Liver (tissue), 9 donors: ENCODE results near the gene CNNM2. TPM values are rescaled to one million over a fixed set of nuclear protein-coding genes. Genes with fewer than 3 reads are reported as not detected.

ENCODE experiments used
- DNase-seq: peaks from one replicate; pipeline ENCODE4 v3.0.0-alpha.2; 2017; ENCODE audit warnings: low spot score
- H3K27ac ChIP-seq, 2 donors: one replicate each; pipeline ENCODE4 v1.7.0; 2013; ENCODE audit warnings: inconsistent platforms in 2 of 2, low read length in 2 of 2, control low read depth in 1 of 2, low read depth in 1 of 2, mild to moderate bottlenecking in 1 of 2
- H3K27me3 ChIP-seq, 4 donors: one replicate each; pipeline versions ENCODE4 v1.6.1 to v1.7.0; 2013; ENCODE audit warnings: low read length in 3 of 4, inconsistent platforms in 1 of 4, mild to moderate bottlenecking in 1 of 4, moderate library complexity in 1 of 4; ENCODE audit not compliant: control insufficient read depth in 4 of 4, insufficient read depth in 4 of 4
- H3K36me3 ChIP-seq, 4 donors: one replicate each; pipeline versions ENCODE4 v1.6.1 to v1.7.0; 2013; ENCODE audit warnings: low read length in 3 of 4, mild to moderate bottlenecking in 3 of 4, low read depth in 1 of 4, moderate library complexity in 1 of 4; ENCODE audit not compliant: control insufficient read depth in 4 of 4, insufficient read depth in 3 of 4
- H3K4me1 ChIP-seq, 4 donors: one replicate each; pipeline versions ENCODE4 v1.6.1 to v1.7.0; 2013; ENCODE audit warnings: low read length in 3 of 4, mild to moderate bottlenecking in 3 of 4, moderate library complexity in 1 of 4; ENCODE audit not compliant: control insufficient read depth in 4 of 4, insufficient read depth in 4 of 4
- H3K4me3 ChIP-seq, 3 donors: one replicate each; pipeline versions ENCODE4 v1.6.1 to v1.7.0; 2013; ENCODE audit warnings: low read length in 3 of 3, control low read depth in 1 of 3, low read depth in 1 of 3, mild to moderate bottlenecking in 1 of 3
- H3K9ac ChIP-seq, 2 donors: one replicate each; pipeline ENCODE4 v1.7.0; 2013; ENCODE audit warnings: low read length in 2 of 2, mild to moderate bottlenecking in 2 of 2, moderate library complexity in 2 of 2, control low read depth in 1 of 2, low read depth in 1 of 2
- H3K9me3 ChIP-seq, 4 donors: one replicate each; pipeline versions ENCODE4 v1.6.1 to v1.7.0; 2013; ENCODE audit warnings: low read length in 3 of 4; ENCODE audit not compliant: control insufficient read depth in 4 of 4
- EGR1 ChIP-seq, 2 donors: IDR thresholded peaks; 2 replicates each; pipeline ENCODE4 v1.6.1; 2016 to 2018; ENCODE audit warnings: antibody characterized with exemption in 2 of 2, low read depth in 2 of 2
- FOXA1 ChIP-seq: IDR thresholded peaks from 2 replicates; pipeline ENCODE4 v1.6.1; 2016; ENCODE audit warnings: antibody characterized with exemption
- GABPA ChIP-seq, 2 donors: IDR thresholded peaks in 1 of 2; conservative IDR thresholded peaks in 1 of 2; 2 replicates each; pipeline ENCODE4 v1.6.1; 2016; ENCODE audit warnings: antibody characterized with exemption in 2 of 2, mild to moderate bottlenecking in 1 of 2, moderate library complexity in 1 of 2
- HNF4A ChIP-seq, 2 donors: conservative IDR thresholded peaks; 2 replicates each; pipeline ENCODE4 v1.6.1; 2016; ENCODE audit warnings: antibody characterized with exemption in 2 of 2, mild to moderate bottlenecking in 2 of 2
- HNF4G ChIP-seq: IDR thresholded peaks from 2 replicates; pipeline ENCODE4 v1.6.1; 2016; ENCODE audit warnings: antibody characterized with exemption
- JUND ChIP-seq, 2 donors: IDR thresholded peaks; 2 replicates each; pipeline ENCODE4 v1.6.1; 2016; ENCODE audit warnings: antibody characterized with exemption in 2 of 2
- NR2F2 ChIP-seq: IDR thresholded peaks from 2 replicates; pipeline ENCODE4 v1.6.1; 2016; ENCODE audit warnings: antibody characterized with exemption
- RAD21 ChIP-seq, 2 donors: IDR thresholded peaks; 2 replicates each; pipeline ENCODE4 v1.6.1; 2016; ENCODE audit warnings: antibody characterized with exemption in 2 of 2, mild to moderate bottlenecking in 2 of 2
- SP1 ChIP-seq: IDR thresholded peaks from 2 replicates; pipeline ENCODE4 v1.6.1; 2018; ENCODE audit warnings: antibody characterized with exemption, mild to moderate bottlenecking
- TAF1 ChIP-seq: conservative IDR thresholded peaks from 2 replicates; pipeline ENCODE4 v1.6.1; 2016; ENCODE audit warnings: antibody characterized with exemption, mild to moderate bottlenecking
- YY1 ChIP-seq: IDR thresholded peaks from 2 replicates; pipeline ENCODE4 v1.6.1; 2016; ENCODE audit warnings: antibody characterized with exemption, mild to moderate bottlenecking
- WGBS: extraction: QIAGEN DNeasy Blood & Tissue Kit; methylation state at CpG from one replicate; pipeline ENCODE4 v1.1.7; 2013; 5-methylcytosine and 5-hydroxymethylcytosine counted together
- polyA plus RNA-seq, 2 donors: library from polyadenylated mRNA; stranded (reverse) in 1 of 2; unstranded in 1 of 2; fragments of 200-250 nt in 1 of 2; fragments of >200 nt in 1 of 2; fragmentation: Nextera tagmentation in 1 of 2; extraction: Ambion mirVana in 1 of 2; gene quantifications; one replicate each; pipeline versions ENCODE4 v1.2.1 to v1.2.3, GENCODE V29; 2013 to 2015
- total RNA-seq, 2 donors: library from RNA; depleted of rRNA; stranded (reverse); fragments of >200 nt; gene quantifications; one replicate each; pipeline ENCODE4 v1.2.3, GENCODE V29; 2014
- TF ChIP-seq, protein P1 (sequence below): fragments of 150-350 bp; IDR thresholded peaks from 2 replicates; pipeline ENCODE4 v1.5.1; 2017; ENCODE audit warnings: improper control_type of control experiment, low read depth, low read length; ENCODE audit not compliant: missing input control
- TF ChIP-seq, protein P2 (sequence below): IDR thresholded peaks from 2 replicates; pipeline ENCODE4 v1.6.1; 2016; ENCODE audit warnings: antibody characterized with exemption
- TF ChIP-seq, protein P3 (sequence below): IDR thresholded peaks from 2 replicates; pipeline ENCODE4 v1.6.1; 2016; ENCODE audit warnings: antibody characterized with exemption
- TF ChIP-seq, protein P4 (sequence below): IDR thresholded peaks from 2 replicates; pipeline ENCODE4 v1.6.1; 2016; ENCODE audit warnings: antibody characterized with exemption
- donor health status: healthy.
- donor health status: healthy.
- donor health status: healthy.
- donor health status: healthy.
- donor health status: healthy.

Gene CNNM2
- total and polyA plus RNA-seq, 4 donors = 2.0 to 10.8 (median 6.9) TPM

DNA sequence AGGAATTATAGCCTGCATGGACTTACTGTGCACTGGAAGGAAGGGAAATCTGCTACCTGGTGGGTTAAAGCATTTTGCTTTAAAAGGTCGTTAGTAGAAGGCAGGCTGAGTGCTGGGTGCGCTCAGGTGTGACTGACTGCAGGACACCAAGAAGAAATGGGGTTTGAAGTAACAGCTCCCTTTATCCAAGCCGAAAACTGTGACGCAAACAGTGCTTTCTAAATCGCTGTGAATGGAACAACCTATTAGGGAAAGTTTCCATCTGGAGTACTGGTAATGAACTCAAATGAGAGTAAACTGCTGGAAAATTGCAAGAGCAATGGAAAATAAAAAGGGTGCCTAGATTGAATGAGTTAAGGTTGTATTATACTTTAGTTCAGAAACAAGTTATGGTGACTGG is 95.3 kb downstream of the CNNM2 start:
- no peaks in the 10 kb centered on the region for H3K4me1 ChIP-seq
- no peak overlapping the region for H3K4me3 ChIP-seq
- H3K36me3 ChIP-seq = no peaks in the 10 kb centered on the region
- no peak for TF ChIP-seq TAF1
- H3K27me3 ChIP-seq = no peaks in the 10 kb centered on the region
- no peak overlapping the region for H3K27ac ChIP-seq
- DNase-seq = no peak
- H3K9me3 ChIP-seq = no peaks in the 10 kb centered on the region
- 91% methylated on average over 5 of the region's 5 CpGs for WGBS
- no peak overlapping the region for H3K9ac ChIP-seq

DNA sequence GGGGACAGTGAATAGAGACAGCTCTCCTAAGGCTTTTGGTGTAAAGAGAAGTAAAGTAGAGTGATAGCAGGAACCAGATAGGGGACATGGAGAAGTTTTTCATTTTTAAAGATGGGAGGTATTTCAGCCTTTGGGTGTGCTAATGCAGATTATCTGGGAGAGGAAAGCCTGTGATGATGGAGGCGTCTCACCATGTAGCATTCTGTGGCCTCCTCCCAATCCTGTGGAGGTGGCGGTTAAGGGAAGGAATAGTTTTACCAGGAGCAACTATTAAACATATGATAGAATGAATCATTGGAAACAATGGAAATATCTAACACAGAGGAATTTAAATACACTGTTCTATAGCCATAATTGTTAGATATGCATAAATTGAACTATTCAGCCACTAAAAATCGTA is 101.3 kb downstream of the CNNM2 start:
- Histone ChIP-seq H3K27me3 (no peaks in the 10 kb centered on the region), H3K27ac (no peak overlapping the region), H3K36me3 (no peaks in the 10 kb centered on the region), H3K9me3 (no peaks in the 10 kb centered on the region), H3K4me1 (peaks cover 0 to 6% (median 1%) of the 10 kb centered on the region in 4 donors), H3K9ac (no peak overlapping the region), H3K4me3 (no peak overlapping the region)
- no peak for DNase-seq
- 96% methylated on average over 3 of the region's 3 CpGs for WGBS
- TF ChIP-seq, protein P1, sequence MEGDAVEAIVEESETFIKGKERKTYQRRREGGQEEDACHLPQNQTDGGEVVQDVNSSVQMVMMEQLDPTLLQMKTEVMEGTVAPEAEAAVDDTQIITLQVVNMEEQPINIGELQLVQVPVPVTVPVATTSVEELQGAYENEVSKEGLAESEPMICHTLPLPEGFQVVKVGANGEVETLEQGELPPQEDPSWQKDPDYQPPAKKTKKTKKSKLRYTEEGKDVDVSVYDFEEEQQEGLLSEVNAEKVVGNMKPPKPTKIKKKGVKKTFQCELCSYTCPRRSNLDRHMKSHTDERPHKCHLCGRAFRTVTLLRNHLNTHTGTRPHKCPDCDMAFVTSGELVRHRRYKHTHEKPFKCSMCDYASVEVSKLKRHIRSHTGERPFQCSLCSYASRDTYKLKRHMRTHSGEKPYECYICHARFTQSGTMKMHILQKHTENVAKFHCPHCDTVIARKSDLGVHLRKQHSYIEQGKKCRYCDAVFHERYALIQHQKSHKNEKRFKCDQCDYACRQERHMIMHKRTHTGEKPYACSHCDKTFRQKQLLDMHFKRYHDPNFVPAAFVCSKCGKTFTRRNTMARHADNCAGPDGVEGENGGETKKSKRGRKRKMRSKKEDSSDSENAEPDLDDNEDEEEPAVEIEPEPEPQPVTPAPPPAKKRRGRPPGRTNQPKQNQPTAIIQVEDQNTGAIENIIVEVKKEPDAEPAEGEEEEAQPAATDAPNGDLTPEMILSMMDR = no peak
- TF ChIP-seq HNF4A (conservative IDR thresholded peaks at IDR 0.05) (no peak), SP1 (no peak), EGR1 (IDR thresholded peaks at IDR 0.05; ENCODE audit: low read depth in 2 of 2) (no peak), YY1 (no peak), HNF4G (no peak), JUND (IDR thresholded peaks at IDR 0.05) (no peak)
- TF ChIP-seq, protein P2, sequence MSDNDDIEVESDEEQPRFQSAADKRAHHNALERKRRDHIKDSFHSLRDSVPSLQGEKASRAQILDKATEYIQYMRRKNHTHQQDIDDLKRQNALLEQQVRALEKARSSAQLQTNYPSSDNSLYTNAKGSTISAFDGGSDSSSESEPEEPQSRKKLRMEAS = no peak
- TF ChIP-seq, protein P3, sequence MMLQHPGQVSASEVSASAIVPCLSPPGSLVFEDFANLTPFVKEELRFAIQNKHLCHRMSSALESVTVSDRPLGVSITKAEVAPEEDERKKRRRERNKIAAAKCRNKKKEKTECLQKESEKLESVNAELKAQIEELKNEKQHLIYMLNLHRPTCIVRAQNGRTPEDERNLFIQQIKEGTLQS = no peak

DNA sequence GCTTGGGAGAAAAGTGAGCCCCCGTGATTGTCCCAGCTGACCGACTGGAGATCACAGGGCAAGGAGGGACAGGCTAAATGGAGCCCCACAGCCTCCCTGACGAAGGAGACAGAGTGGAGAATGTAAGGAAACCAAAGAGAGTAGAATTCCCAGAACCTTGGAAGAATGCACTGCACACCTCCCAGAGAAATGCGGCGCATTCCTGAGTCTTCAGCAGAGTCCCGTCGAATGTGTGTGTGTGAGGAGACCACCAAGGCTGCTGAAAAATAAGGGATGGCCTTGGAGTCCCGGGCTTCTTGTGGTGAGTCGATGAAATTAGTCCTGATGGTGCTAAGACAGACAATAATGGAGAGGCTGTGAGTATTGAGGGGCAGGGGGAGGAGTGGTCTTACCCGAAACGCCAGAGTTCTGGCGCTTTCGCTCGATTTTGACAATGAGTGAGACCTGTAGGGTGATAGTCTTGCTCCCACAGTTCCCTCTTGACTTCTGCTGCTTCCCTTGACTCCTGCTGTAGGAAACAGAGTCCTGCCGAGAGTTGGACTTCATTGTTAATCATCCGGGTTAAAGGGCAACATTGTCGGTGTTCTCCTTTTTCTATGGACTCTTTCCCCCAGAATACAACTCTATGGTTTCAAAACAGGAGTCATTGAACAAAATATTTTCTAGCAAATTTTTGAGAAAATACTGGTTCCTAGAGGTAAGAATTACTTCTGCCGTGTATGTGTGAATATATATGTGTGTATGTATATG is 103.2 kb downstream of the CNNM2 start:
- DNase-seq = no peak
- Histone ChIP-seq H3K9me3 (no peaks in the 10 kb centered on the region), H3K27ac (peak overlapping the region; percentile 55 to 66), H3K4me3 (no peak overlapping the region), H3K9ac (no peak overlapping the region), H3K36me3 (no peaks in the 10 kb centered on the region), H3K4me1 (peaks cover 0 to 6% (median 1%) of the 10 kb centered on the region in 4 donors), H3K27me3 (no peaks in the 10 kb centered on the region)
- 91% methylated on average over 18 of the region's 18 CpGs for WGBS
- no peak for TF ChIP-seq NR2F2
- TF ChIP-seq FOXA1 = no peak
- TF ChIP-seq, protein P3 = no peak
- TF ChIP-seq, protein P1 = no peak
- no peak for TF ChIP-seq YY1
- TF ChIP-seq RAD21 (IDR thresholded peaks at IDR 0.05) = no peak
- TF ChIP-seq GABPA (IDR thresholded peaks at IDR 0.05 in 1 of 2, conservative IDR thresholded peaks at IDR 0.05 in 1 of 2) = no peak
- TF ChIP-seq, protein P2 = no peak
- no peak for TF ChIP-seq JUND (IDR thresholded peaks at IDR 0.05)
- TF ChIP-seq, protein P4, sequence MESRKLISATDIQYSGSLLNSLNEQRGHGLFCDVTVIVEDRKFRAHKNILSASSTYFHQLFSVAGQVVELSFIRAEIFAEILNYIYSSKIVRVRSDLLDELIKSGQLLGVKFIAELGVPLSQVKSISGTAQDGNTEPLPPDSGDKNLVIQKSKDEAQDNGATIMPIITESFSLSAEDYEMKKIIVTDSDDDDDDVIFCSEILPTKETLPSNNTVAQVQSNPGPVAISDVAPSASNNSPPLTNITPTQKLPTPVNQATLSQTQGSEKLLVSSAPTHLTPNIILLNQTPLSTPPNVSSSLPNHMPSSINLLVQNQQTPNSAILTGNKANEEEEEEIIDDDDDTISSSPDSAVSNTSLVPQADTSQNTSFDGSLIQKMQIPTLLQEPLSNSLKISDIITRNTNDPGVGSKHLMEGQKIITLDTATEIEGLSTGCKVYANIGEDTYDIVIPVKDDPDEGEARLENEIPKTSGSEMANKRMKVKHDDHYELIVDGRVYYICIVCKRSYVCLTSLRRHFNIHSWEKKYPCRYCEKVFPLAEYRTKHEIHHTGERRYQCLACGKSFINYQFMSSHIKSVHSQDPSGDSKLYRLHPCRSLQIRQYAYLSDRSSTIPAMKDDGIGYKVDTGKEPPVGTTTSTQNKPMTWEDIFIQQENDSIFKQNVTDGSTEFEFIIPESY = no peak
- no peak for TF ChIP-seq HNF4G
- no peak for TF ChIP-seq EGR1 (IDR thresholded peaks at IDR 0.05; ENCODE audit: low read depth in 2 of 2)
- no peak for TF ChIP-seq HNF4A (conservative IDR thresholded peaks at IDR 0.05)
